Esophagus squamous epithelium (tissue), 4 donors: ENCODE data around the gene ZNF512.

Experiments used
- CTCF ChIP-seq, 6 experiments: fragments of 450-650 bp in 4 of 6; fragments of 200-600 bp in 2 of 6; sonication (generic) in 2 of 6; IDR thresholded peaks; one replicate each; pipeline ENCODE4 v1.5.1; 2016 to 2019; ENCODE audit warnings: antibody characterized with exemption in 6 of 6, mild to moderate bottlenecking in 4 of 6, moderate library complexity in 4 of 6
- POLR2A ChIP-seq, 4 donors: fragments of 450-650 bp; IDR thresholded peaks; one replicate each; pipeline ENCODE4 v1.6.1; 2017; ENCODE audit warnings: antibody characterized with exemption in 4 of 4, mild to moderate bottlenecking in 4 of 4, moderate library complexity in 3 of 4

DNA sequence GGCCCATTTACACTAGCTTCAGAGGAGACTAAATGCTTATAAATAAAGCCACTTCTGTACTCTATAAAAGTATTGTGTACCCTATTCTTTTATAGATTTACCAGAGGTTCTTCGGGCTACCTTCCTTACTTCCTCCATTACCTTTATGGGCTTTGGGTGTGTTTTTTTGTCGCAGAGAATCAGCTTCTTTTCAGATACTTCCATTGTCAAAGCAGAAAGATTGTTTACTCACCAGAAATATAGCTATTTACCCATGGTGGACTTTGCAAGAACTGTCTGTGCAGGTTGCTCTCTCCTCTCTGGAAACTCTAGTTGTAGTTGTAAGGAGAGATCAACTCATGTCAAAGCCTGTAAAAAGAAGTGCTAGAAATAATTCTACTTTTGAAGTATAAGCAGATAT, 31.1 kb downstream of the ZNF512 start:
- no peak for TF ChIP-seq CTCF (IDR thresholded peaks at IDR 0.05)
- no peak for TF ChIP-seq POLR2A (IDR thresholded peaks at IDR 0.05)
